H9 (cell line): ENCODE data around the gene CPB1. TPM values are rescaled to one million over a fixed set of nuclear protein-coding genes. Genes with fewer than 3 reads are reported as not detected.

Source experiments
- DNase-seq: peaks from one replicate; pipeline ENCODE4 v3.0.0-alpha.2; 2017
- H2AFZ ChIP-seq: one replicate; pipeline ENCODE4 v1.6.1; 2013; ENCODE audit warnings: mild to moderate bottlenecking, low read length, control low read depth, moderate library complexity
- H2AK5ac ChIP-seq: 2 replicates; pipeline ENCODE4 v1.6.1; 2013; ENCODE audit warnings: low read length, control low read depth, mixed read lengths; ENCODE audit not compliant: insufficient read length
- H2BK120ac ChIP-seq: one replicate; pipeline ENCODE4 v1.6.1; 2013; ENCODE audit warnings: low read depth, mild to moderate bottlenecking, low read length, control low read depth, inconsistent platforms; ENCODE audit not compliant: poor library complexity, severe bottlenecking
- H2BK12ac ChIP-seq: 2 replicates; pipeline ENCODE4 v1.6.1; 2013; ENCODE audit warnings: low read length, control low read depth, mixed read lengths, low read depth; ENCODE audit not compliant: insufficient read length
- H2BK15ac ChIP-seq: 2 replicates; pipeline ENCODE4 v1.6.1; 2013; ENCODE audit warnings: low read depth, low read length, control low read depth
- H2BK20ac ChIP-seq: one replicate; pipeline ENCODE4 v1.6.1; 2013; ENCODE audit warnings: low read depth, mild to moderate bottlenecking, low read length, control low read depth, inconsistent platforms; ENCODE audit not compliant: poor library complexity, severe bottlenecking
- H2BK5ac ChIP-seq: 2 replicates; pipeline ENCODE4 v1.6.1; 2013; ENCODE audit warnings: low read length, control low read depth, mixed read lengths; ENCODE audit not compliant: insufficient read length
- H3K14ac ChIP-seq: 2 replicates; pipeline ENCODE4 v1.6.1; 2013; ENCODE audit warnings: low read length, control low read depth; ENCODE audit not compliant: insufficient read depth
- H3K18ac ChIP-seq: 2 replicates; pipeline ENCODE4 v1.6.1; 2013; ENCODE audit warnings: low read depth, mild to moderate bottlenecking, mixed read lengths, low read length, control low read depth; ENCODE audit not compliant: insufficient read length
- H3K23ac ChIP-seq: 2 replicates; pipeline ENCODE4 v1.6.1; 2013; ENCODE audit warnings: low read length, control low read depth, mixed read lengths, low read depth; ENCODE audit not compliant: insufficient read length
- H3K23me2 ChIP-seq: 2 replicates; pipeline ENCODE4 v1.6.1; 2013; ENCODE audit warnings: low read depth, mild to moderate bottlenecking, mixed read lengths, low read length, control low read depth; ENCODE audit not compliant: insufficient read length, poor library complexity, severe bottlenecking
- H3K27ac ChIP-seq: 2 replicates; pipeline ENCODE4 v1.5.1; 2013; ENCODE audit warnings: low read length, control low read depth, mixed read lengths, low read depth; ENCODE audit not compliant: insufficient read length
- H3K27me3 ChIP-seq: 2 replicates; pipeline ENCODE4 v1.6.1; 2013; ENCODE audit warnings: low read length, control low read depth, inconsistent platforms; ENCODE audit not compliant: insufficient read depth
- H3K4ac ChIP-seq: 2 replicates; pipeline ENCODE4 v1.6.1; 2013; ENCODE audit warnings: low read depth, mild to moderate bottlenecking, control low read depth, inconsistent platforms, low read length, moderate library complexity
- H3K4me1 ChIP-seq: 2 replicates; pipeline ENCODE4 v1.6.1; 2013; ENCODE audit warnings: low read length, control low read depth, inconsistent platforms; ENCODE audit not compliant: insufficient read depth
- H3K4me2 ChIP-seq: 2 replicates; pipeline ENCODE4 v1.6.1; 2013; ENCODE audit warnings: low read length, control low read depth, mixed read lengths; ENCODE audit not compliant: insufficient read length, insufficient read depth
- H3K56ac ChIP-seq: 2 replicates; pipeline ENCODE4 v1.6.1; 2013; ENCODE audit warnings: low read depth, mild to moderate bottlenecking, mixed read lengths, low read length, control low read depth; ENCODE audit not compliant: insufficient read length
- H3K79me1 ChIP-seq: 2 replicates; pipeline ENCODE4 v1.6.1; 2013; ENCODE audit warnings: low read depth, mild to moderate bottlenecking, moderate library complexity, low read length, control low read depth, inconsistent platforms; ENCODE audit not compliant: insufficient read depth, poor library complexity, severe bottlenecking
- H3K79me2 ChIP-seq: 2 replicates; pipeline ENCODE4 v1.6.1; 2013; ENCODE audit warnings: low read length, control low read depth, inconsistent platforms; ENCODE audit not compliant: insufficient read depth
- H3K9ac ChIP-seq: 2 replicates; pipeline ENCODE4 v1.6.1; 2013; ENCODE audit warnings: low read length, control low read depth, mixed read lengths; ENCODE audit not compliant: insufficient read length; ENCODE audit errors: extremely low read depth
- H3K9me3 ChIP-seq: one replicate; pipeline ENCODE4 v1.6.1; 2013; ENCODE audit warnings: low read depth, low read length, inconsistent platforms; ENCODE audit not compliant: control insufficient read depth
- H3T11ph ChIP-seq: one replicate; pipeline ENCODE4 v1.6.1; 2013; ENCODE audit warnings: mild to moderate bottlenecking, low read length, control low read depth, inconsistent platforms
- H4K20me1 ChIP-seq: one replicate; pipeline ENCODE4 v1.6.1; 2013; ENCODE audit not compliant: control insufficient read depth, insufficient read length, insufficient read depth
- H4K5ac ChIP-seq: 2 replicates; pipeline ENCODE4 v1.6.1; 2013; ENCODE audit warnings: low read depth, mild to moderate bottlenecking, mixed read lengths, low read length, control low read depth; ENCODE audit not compliant: insufficient read length
- H4K8ac ChIP-seq: replicated peaks from 2 replicates; pipeline ENCODE4 v1.6.1; 2013; ENCODE audit warnings: low read length, control low read depth, mixed read lengths, low read depth; ENCODE audit not compliant: insufficient read length
- H4K91ac ChIP-seq: 2 replicates; pipeline ENCODE4 v1.6.1; 2013; ENCODE audit warnings: low read depth, mild to moderate bottlenecking, moderate library complexity, mixed read lengths, low read length, control low read depth; ENCODE audit not compliant: insufficient read length
- H3K27ac Mint-ChIP-seq, 3 experiments: 2 replicates in 2 of 3; 3 replicates in 1 of 3; pipeline ENCODE4 v1.8.0; 2020 to 2021; ENCODE audit warnings: mixed read lengths in 3 of 3, mild to moderate bottlenecking in 1 of 3, moderate library complexity in 1 of 3
- H3K27me3 Mint-ChIP-seq: 2 replicates; pipeline ENCODE4 v1.8.0; 2021; ENCODE audit warnings: low read depth, mild to moderate bottlenecking, moderate library complexity, mixed read lengths
- H3K36me3 Mint-ChIP-seq, 3 experiments: 2 replicates in 2 of 3; 3 replicates in 1 of 3; pipeline ENCODE4 v1.8.0; 2020 to 2021; ENCODE audit warnings: low read depth in 3 of 3, mixed read lengths in 3 of 3; ENCODE audit not compliant: insufficient read depth in 1 of 3
- H3K4me1 Mint-ChIP-seq, 2 experiments: 2 replicates each; pipeline ENCODE4 v1.8.0; 2020; ENCODE audit warnings: mixed read lengths in 2 of 2
- H3K4me3 Mint-ChIP-seq, 2 experiments: 2 replicates in 1 of 2; 3 replicates in 1 of 2; pipeline ENCODE4 v1.8.0; 2020 to 2021; ENCODE audit warnings: mild to moderate bottlenecking in 2 of 2, mixed read lengths in 2 of 2, moderate library complexity in 1 of 2
- H3K9me3 Mint-ChIP-seq, 2 experiments: 2 replicates in 1 of 2; 3 replicates in 1 of 2; pipeline ENCODE4 v1.8.0; 2020; ENCODE audit warnings: mild to moderate bottlenecking in 2 of 2, mixed read lengths in 2 of 2, moderate library complexity in 1 of 2
- WGBS: extraction: QIAGEN DNeasy Blood & Tissue Kit; methylation state at CpG from one replicate; pipeline ENCODE4 v1.1.7; 2013; ENCODE audit warnings: missing lambda C conversion rate, low lambda C conversion rate, mixed read lengths; ENCODE audit not compliant: insufficient read length; ENCODE audit errors: extremely low coverage; 5-methylcytosine and 5-hydroxymethylcytosine counted together
- total RNA-seq: library from RNA; stranded (reverse); gene quantifications from 2 replicates; pipeline ENCODE4 v1.2.1, GENCODE V29; 2021
- TF ChIP-seq, protein P1 (sequence below): fragments of 200-600 bp; sonication (generic); conservative IDR thresholded peaks from 3 replicates; pipeline ENCODE4 v1.8.0; 2021; ENCODE audit warnings: antibody characterized with exemption, mild to moderate bottlenecking

CPB1 gene
- total RNA-seq, 1 experiment from 2014 or later, result not detected

DNA sequence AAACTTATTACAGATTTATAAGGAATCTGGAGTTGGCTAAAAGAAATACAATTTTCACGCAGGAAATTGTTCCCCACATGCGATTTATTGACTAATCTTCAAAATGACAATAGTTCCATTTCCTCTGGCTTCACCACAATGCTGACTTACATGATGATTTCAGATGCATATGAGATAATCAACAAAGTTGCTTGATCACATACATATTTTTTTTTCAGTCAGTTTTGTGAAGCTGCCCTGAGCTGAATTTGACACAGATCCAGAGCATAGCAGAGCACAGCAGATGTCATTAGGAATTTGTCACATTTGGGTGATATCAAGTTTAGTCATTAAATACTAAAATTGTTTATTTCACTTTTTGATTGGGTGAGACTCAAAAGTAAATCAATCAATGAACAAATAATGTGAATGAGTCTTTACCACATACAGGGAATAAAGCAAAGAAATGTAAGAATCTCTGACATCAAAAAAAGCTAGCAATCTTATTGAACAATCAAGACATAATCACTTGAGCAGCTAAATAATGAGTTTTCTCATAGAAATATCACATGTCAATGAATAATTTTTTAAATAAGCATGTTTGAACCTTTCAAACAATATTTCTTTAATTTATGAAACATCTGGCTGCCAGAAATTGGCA lies 18.3 kb downstream of the CPB1 start:
- H4K91ac ChIP-seq, result no peak overlapping the region
- no peaks in the 10 kb centered on the region for H4K20me1 ChIP-seq
- H3K4me2 ChIP-seq, result no peak overlapping the region
- no peak overlapping the region for H3K27ac ChIP-seq
- no peaks in the 10 kb centered on the region for H3K79me1 ChIP-seq
- H3K56ac ChIP-seq, result no peak overlapping the region
- no peak overlapping the region for H3K23ac ChIP-seq
- no peaks in the 10 kb centered on the region for H3K9me3 ChIP-seq
- no peaks in the 10 kb centered on the region for H3K27me3 ChIP-seq
- WGBS, result no CpG with 5 or more reads among the region's 2 CpGs
- no peak overlapping the region for H2BK12ac ChIP-seq
- H4K5ac ChIP-seq, result no peak overlapping the region
- no peak for DNase-seq
- no peak overlapping the region for H3K27ac Mint-ChIP-seq
- TF ChIP-seq, protein P1, sequence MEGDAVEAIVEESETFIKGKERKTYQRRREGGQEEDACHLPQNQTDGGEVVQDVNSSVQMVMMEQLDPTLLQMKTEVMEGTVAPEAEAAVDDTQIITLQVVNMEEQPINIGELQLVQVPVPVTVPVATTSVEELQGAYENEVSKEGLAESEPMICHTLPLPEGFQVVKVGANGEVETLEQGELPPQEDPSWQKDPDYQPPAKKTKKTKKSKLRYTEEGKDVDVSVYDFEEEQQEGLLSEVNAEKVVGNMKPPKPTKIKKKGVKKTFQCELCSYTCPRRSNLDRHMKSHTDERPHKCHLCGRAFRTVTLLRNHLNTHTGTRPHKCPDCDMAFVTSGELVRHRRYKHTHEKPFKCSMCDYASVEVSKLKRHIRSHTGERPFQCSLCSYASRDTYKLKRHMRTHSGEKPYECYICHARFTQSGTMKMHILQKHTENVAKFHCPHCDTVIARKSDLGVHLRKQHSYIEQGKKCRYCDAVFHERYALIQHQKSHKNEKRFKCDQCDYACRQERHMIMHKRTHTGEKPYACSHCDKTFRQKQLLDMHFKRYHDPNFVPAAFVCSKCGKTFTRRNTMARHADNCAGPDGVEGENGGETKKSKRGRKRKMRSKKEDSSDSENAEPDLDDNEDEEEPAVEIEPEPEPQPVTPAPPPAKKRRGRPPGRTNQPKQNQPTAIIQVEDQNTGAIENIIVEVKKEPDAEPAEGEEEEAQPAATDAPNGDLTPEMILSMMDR, result no peak
- H2AFZ ChIP-seq, result no peak overlapping the region
- no peak overlapping the region for H3K4ac ChIP-seq
- no peaks in the 10 kb centered on the region for H3K9me3 Mint-ChIP-seq
- no peak overlapping the region for H2BK20ac ChIP-seq
- H3K4me3 Mint-ChIP-seq, result no peak overlapping the region
- H2BK15ac ChIP-seq, result no peak overlapping the region
- no peak overlapping the region for H2AK5ac ChIP-seq
- H3K27me3 Mint-ChIP-seq, result no peaks in the 10 kb centered on the region
- H3T11ph ChIP-seq, result no peak overlapping the region
- H2BK120ac ChIP-seq, result no peak overlapping the region
- H3K4me1 ChIP-seq, result no peaks in the 10 kb centered on the region
- H3K23me2 ChIP-seq, result no peaks in the 10 kb centered on the region
- no peak overlapping the region for H3K14ac ChIP-seq
- H3K4me1 Mint-ChIP-seq, result no peaks in the 10 kb centered on the region
- H3K36me3 Mint-ChIP-seq, result no peaks in the 10 kb centered on the region
- no peaks in the 10 kb centered on the region for H3K79me2 ChIP-seq
- H4K8ac ChIP-seq, result no peak overlapping the region
- no peak overlapping the region for H3K18ac ChIP-seq
- no peak overlapping the region for H3K9ac ChIP-seq
- no peak overlapping the region for H2BK5ac ChIP-seq
